Esophagus muscularis mucosa (tissue), 4 donors: ENCODE results near the gene ZBED1. TPM values are rescaled to one million over a fixed set of nuclear protein-coding genes. Genes with fewer than 3 reads are reported as not detected.
"Not testable (repeated sequence)": the region's sequence is repeated elsewhere in the genome, so short reads cannot be mapped to it uniquely, and the experiment has no call there.

Source experiments
- DNase-seq: peaks from one replicate; pipeline ENCODE4 v3.0.0-alpha.2; 2017; ENCODE audit errors: extremely low spot score
- H3K27ac ChIP-seq, 4 donors: fragments of 200-600 bp; sonication (generic); replicated peaks in 1 of 4; 1 replicate in 3 of 4; 2 replicates in 1 of 4; pipeline ENCODE4 v1.5.1; 2016 to 2019; ENCODE audit warnings: mild to moderate bottlenecking in 1 of 4
- H3K27me3 ChIP-seq, 4 donors: fragments of 200-600 bp; sonication (generic); one replicate each; pipeline versions ENCODE4 v1.5.1 to v1.6.0; 2016 to 2019
- H3K36me3 ChIP-seq, 4 donors: fragments of 200-600 bp; sonication (generic); one replicate each; pipeline ENCODE4 v1.5.1; 2016 to 2019
- H3K4me1 ChIP-seq, 4 donors: fragments of 200-600 bp; sonication (generic); one replicate each; pipeline ENCODE4 v1.5.1; 2016 to 2019
- H3K4me3 ChIP-seq, 4 donors: fragments of 200-600 bp; sonication (generic); 1 replicate in 2 of 4; 2 replicates in 2 of 4; pipeline ENCODE4 v1.5.1; 2016 to 2019; ENCODE audit warnings: mild to moderate bottlenecking in 4 of 4, moderate library complexity in 1 of 4
- H3K9me3 ChIP-seq, 4 donors: fragments of 200-600 bp; sonication (generic); 1 replicate in 3 of 4; 2 replicates in 1 of 4; pipeline ENCODE4 v1.5.1; 2016 to 2019
- EP300 ChIP-seq: sonication (generic); formaldehyde crosslinking; IDR thresholded peaks from one replicate; pipeline ENCODE4 v1.6.1; 2017; ENCODE audit warnings: antibody characterized with exemption
- POLR2A ChIP-seq: fragments of 450-650 bp; IDR thresholded peaks from one replicate; pipeline ENCODE4 v1.6.1; 2017; ENCODE audit warnings: antibody characterized with exemption, moderate library complexity, mild to moderate bottlenecking, low read depth
- POLR2AphosphoS5 ChIP-seq, 2 donors: sonication (generic); formaldehyde crosslinking; IDR thresholded peaks; one replicate each; pipeline ENCODE4 v1.6.1; 2017; ENCODE audit warnings: antibody characterized with exemption in 2 of 2
- WGBS: methylation state at CpG from one replicate; pipeline ENCODE4 v1.1.5; 2018; 5-methylcytosine and 5-hydroxymethylcytosine counted together
- intact Hi-C: fragments of 100-400 bp; cut with DNase I; formaldehyde crosslinking; loops from one replicate; pipeline ENCODE4 v1.15.1; 2023
- total RNA-seq, 4 donors: library from RNA; depleted of rRNA; stranded (reverse); fragments of >200 nt; gene quantifications; one replicate each; pipeline versions ENCODE4 v1.1.0 to v1.2.1, GENCODE V29; 2016
- TF ChIP-seq, protein P1 (sequence below), 3 experiments: fragments of 200-600 bp in 2 of 3; fragments of 450-650 bp in 1 of 3; sonication (generic) in 2 of 3; IDR thresholded peaks; one replicate each; pipeline ENCODE4 v1.5.1; 2017 to 2019; ENCODE audit warnings: antibody characterized with exemption in 3 of 3, mild to moderate bottlenecking in 2 of 3, moderate library complexity in 1 of 3

The ZBED1 gene
- total RNA-seq, 4 donors from 2014 or later = 32.8 to 44.8 (median 39.5) TPM

DNA sequence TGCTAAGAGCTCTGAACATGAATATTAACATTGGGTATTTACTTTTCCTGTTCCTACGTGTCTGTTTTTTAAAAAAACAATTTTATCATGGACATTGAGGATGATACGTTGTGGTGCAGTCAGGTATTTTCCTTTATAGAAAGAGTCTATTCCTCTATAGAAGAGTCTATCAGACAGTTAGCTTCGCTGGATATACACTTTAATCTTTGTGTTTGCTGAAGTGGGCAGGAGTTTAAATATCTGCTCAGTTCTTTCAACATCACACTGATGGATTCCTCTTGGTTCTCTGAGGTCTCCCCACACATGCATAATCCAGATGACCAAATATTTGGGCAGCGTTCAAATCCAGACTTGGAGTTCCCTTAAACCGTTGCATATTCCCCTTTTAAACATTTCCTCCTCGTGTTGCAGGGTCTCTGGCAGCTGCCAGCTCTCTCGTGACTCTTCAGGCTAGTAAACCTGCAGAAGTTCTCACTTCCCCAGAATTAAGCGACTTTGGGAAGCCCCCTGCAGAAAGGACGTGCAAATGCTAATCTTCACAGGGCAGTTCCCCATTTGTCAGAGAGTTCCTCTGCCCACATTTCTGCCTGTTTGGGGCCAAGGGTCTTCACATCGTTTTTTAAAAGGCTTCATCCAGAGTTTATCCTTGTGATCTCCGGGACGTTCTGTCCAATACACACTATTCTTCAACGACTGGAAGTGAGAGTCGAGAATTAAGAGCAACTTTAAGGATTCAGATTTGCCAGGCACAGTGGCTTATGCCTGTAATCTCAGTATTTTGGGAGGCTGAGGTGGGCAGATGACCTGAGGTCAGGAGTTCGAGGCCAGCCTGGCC lies 20.5 kb upstream of the ZBED1 start:
- Histone ChIP-seq H3K27ac (no peak overlapping the region), H3K9me3 (no peaks in the 10 kb centered on the region), H3K27me3 (peaks cover 0 to 12% (median 0%) of the 10 kb centered on the region in 4 donors), H3K4me3 (no peak overlapping the region), H3K4me1 (no peaks in the 10 kb centered on the region), H3K36me3 (no peaks in the 10 kb centered on the region)
- TF ChIP-seq POLR2AphosphoS5 (IDR thresholded peaks at IDR 0.05) (no peak), EP300 (no peak), POLR2A (no peak)
- TF ChIP-seq, protein P1, sequence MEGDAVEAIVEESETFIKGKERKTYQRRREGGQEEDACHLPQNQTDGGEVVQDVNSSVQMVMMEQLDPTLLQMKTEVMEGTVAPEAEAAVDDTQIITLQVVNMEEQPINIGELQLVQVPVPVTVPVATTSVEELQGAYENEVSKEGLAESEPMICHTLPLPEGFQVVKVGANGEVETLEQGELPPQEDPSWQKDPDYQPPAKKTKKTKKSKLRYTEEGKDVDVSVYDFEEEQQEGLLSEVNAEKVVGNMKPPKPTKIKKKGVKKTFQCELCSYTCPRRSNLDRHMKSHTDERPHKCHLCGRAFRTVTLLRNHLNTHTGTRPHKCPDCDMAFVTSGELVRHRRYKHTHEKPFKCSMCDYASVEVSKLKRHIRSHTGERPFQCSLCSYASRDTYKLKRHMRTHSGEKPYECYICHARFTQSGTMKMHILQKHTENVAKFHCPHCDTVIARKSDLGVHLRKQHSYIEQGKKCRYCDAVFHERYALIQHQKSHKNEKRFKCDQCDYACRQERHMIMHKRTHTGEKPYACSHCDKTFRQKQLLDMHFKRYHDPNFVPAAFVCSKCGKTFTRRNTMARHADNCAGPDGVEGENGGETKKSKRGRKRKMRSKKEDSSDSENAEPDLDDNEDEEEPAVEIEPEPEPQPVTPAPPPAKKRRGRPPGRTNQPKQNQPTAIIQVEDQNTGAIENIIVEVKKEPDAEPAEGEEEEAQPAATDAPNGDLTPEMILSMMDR (IDR thresholded peaks at IDR 0.05) = no peak
- no peak for DNase-seq
- WGBS = 31% methylated on average over 15 of the region's 15 CpGs
- intact Hi-C loops = no loop called here

GRCh38 chrX:2520539-2520938 lies 19.8 kb upstream of the ZBED1 start:
- intact Hi-C loops = no loop called here
- no peaks in the 10 kb centered on the region for H3K36me3 ChIP-seq
- no peak for DNase-seq
- peaks cover 0 to 12% (median 0%) of the 10 kb centered on the region in 4 donors for H3K27me3 ChIP-seq
- H3K4me3 ChIP-seq = no peak overlapping the region
- H3K27ac ChIP-seq = no peak overlapping the region
- no peak for TF ChIP-seq POLR2A
- no peak for TF ChIP-seq POLR2AphosphoS5 (IDR thresholded peaks at IDR 0.05)
- no peak for TF ChIP-seq EP300
- 95% methylated on average over 8 of the region's 8 CpGs for WGBS
- no peaks in the 10 kb centered on the region for H3K9me3 ChIP-seq
- H3K4me1 ChIP-seq = no peaks in the 10 kb centered on the region

- H3K4me3 ChIP-seq, intact Hi-C loops, H3K36me3 ChIP-seq, DNase-seq, H3K27ac ChIP-seq, H3K4me1 ChIP-seq, H3K9me3 ChIP-seq: not testable (repeated sequence)
- H3K27me3 ChIP-seq = peaks cover 0 to 12% (median 0%) of the 10 kb centered on the region in 4 donors
- 93% methylated on average over 3 of the region's 3 CpGs for WGBS
These were observed 18.9 kb upstream of the ZBED1 start for GRCh38 chrX:2519638-2520037.

DNA sequence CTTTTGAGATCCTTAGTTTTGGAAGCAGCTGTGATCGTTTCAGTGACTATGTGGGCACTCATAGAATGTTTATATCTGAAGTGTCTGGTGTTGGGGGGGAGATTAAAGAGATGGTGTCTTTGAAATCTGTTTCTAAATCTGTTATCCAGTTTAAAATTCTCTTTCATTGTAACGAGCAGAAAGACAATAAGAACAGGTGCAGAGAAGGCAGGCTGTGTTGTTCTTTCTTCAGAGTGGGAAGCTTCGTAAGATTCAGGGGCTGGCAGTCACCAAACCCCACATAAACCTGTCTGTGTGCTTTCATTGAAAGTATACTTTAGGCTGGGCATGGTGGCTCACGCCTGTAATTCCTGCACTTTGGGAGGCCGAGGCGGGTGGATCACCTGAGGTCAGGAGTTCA lies 16.3 kb upstream of the ZBED1 start:
- H3K27ac ChIP-seq = no peak overlapping the region
- no peak overlapping the region for H3K4me3 ChIP-seq
- no peaks in the 10 kb centered on the region for H3K36me3 ChIP-seq
- no peaks in the 10 kb centered on the region for H3K4me1 ChIP-seq
- H3K9me3 ChIP-seq = no peaks in the 10 kb centered on the region
- TF ChIP-seq POLR2A (no peak), EP300 (no peak), POLR2AphosphoS5 (IDR thresholded peaks at IDR 0.05) (no peak)
- TF ChIP-seq, protein P1 (IDR thresholded peaks at IDR 0.05) = no peak
- DNase-seq = no peak
- no peaks in the 10 kb centered on the region for H3K27me3 ChIP-seq
- 64% methylated on average over 6 of the region's 6 CpGs for WGBS
- intact Hi-C loops = no loop called here

- Histone ChIP-seq H3K36me3 (no peaks in the 10 kb centered on the region), H3K9me3 (no peaks in the 10 kb centered on the region), H3K27me3 (no peaks in the 10 kb centered on the region), H3K4me1 (no peaks in the 10 kb centered on the region), H3K27ac (no peak overlapping the region), H3K4me3 (no peak overlapping the region)
- 90% methylated on average over 5 of the region's 5 CpGs for WGBS
- no peak for DNase-seq
- intact Hi-C loops = no loop called here
- TF ChIP-seq EP300 (no peak), POLR2AphosphoS5 (IDR thresholded peaks at IDR 0.05) (no peak)
These were observed 15.8 kb upstream of the ZBED1 start for GRCh38 chrX:2516623-2517022.

DNA sequence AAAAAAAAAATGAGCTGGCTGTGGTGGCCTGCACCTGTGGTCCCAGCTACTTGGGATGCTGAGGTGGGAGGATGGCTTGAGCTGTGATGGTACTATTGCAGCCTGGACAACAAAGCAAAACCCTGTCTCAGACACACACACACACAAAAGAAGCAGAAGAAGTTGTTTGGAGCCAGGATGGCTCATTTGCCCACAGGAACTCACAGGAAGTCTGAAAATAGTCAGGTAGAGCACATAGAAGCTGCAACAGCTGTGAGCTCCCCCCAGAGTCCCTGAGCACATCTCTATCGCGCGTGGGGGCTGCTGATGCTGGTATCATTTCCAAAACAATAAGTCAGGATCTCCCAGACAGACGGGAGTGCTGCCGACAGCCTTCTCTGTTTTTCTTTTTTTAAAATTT lies 13.4 kb upstream of the ZBED1 start:
- TF ChIP-seq EP300 = no peak
- no peak for TF ChIP-seq POLR2AphosphoS5 (IDR thresholded peaks at IDR 0.05)
- TF ChIP-seq, protein P1 (IDR thresholded peaks at IDR 0.05) = no peak
- TF ChIP-seq POLR2A = no peak
- Histone ChIP-seq H3K36me3 (no peaks in the 10 kb centered on the region), H3K27ac (no peak overlapping the region), H3K4me1 (no peaks in the 10 kb centered on the region), H3K9me3 (no peaks in the 10 kb centered on the region), H3K4me3 (no peak overlapping the region), H3K27me3 (no peaks in the 10 kb centered on the region)
- 55% methylated on average over 5 of the region's 5 CpGs for WGBS
- intact Hi-C loops = no loop called here
- DNase-seq = no peak
